Measurements from ENCODE around the gene ASCC3.

Gene ASCC3

DNA sequence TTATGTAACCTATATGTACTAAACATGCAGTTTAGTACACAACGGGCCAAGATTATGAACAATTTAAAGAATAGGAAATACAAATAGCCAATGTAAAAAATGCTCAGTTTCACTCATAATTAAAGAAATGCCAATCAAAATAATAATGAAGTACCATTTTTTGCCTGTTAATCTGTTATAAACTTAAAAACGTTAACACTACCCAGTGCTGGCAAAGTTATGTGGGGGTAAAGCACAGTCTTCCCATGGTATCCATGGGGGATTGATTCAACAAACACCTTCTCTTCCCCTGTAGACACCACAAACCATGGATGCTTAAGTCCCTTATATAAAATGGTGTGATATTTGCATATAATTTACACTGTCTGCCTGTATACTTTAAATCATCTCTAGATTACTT is 211.1 kb downstream of the ASCC3 start:
- peaks cover 0 to 20% of the 10 kb centered on the region in 2 experiments for H3K36me3 ChIP-seq (ENCODE audit: control insufficient read depth in 1 of 2, insufficient read depth in 2 of 2, low read depth in 1 of 2, low read length in 2 of 2)
- no peak overlapping the region for H3K27ac ChIP-seq (ENCODE audit: low read length, poor library complexity, severe bottlenecking)
- H2BK15ac ChIP-seq (ENCODE audit: low read depth, poor library complexity, severe bottlenecking): no peak overlapping the region
- H2AK5ac ChIP-seq (ENCODE audit: low read length, severe bottlenecking): no peak overlapping the region
- H2BK120ac ChIP-seq (ENCODE audit: low read depth, low read length): no peak overlapping the region
- no peak overlapping the region for H4K8ac ChIP-seq (ENCODE audit: low read length)
- no peak overlapping the region for H2AFZ ChIP-seq (ENCODE audit: low read depth, low read length)
- H2BK5ac ChIP-seq (ENCODE audit: low read depth, low read length, poor library complexity, severe bottlenecking): no peak overlapping the region
- H3K4me3 ChIP-seq (ENCODE audit: insufficient read depth in 1 of 2, low read depth in 1 of 2, low read length in 2 of 2): no peak overlapping the region
- H3K27me3 ChIP-seq (ENCODE audit: control insufficient read depth in 1 of 2, insufficient read depth in 1 of 2, low read length in 2 of 2): no peaks in the 10 kb centered on the region
- no peak overlapping the region for H3K18ac ChIP-seq (ENCODE audit: low read depth in 1 of 2, low read length in 2 of 2)
- H3K23ac ChIP-seq (ENCODE audit: low read length in 2 of 2): no peak overlapping the region
- no peak overlapping the region for H3K4ac ChIP-seq (ENCODE audit: low read depth in 1 of 2, low read length in 2 of 2)
- H3K9me3 ChIP-seq (ENCODE audit: control insufficient read depth, low read length): no peaks in the 10 kb centered on the region
- DNase-seq: no peak
- no peak overlapping the region for H3K9ac ChIP-seq (ENCODE audit: low read length)
- no CpG with 5 or more reads among the region's 2 CpGs for WGBS
- H3K14ac ChIP-seq (ENCODE audit: low read length in 2 of 2): no peak overlapping the region
- H3K79me1 ChIP-seq (replicated peaks; ENCODE audit: low read length, poor library complexity, severe bottlenecking): no peaks in the 10 kb centered on the region
- no peak overlapping the region for H4K91ac ChIP-seq (ENCODE audit: low read length)
- no peaks in the 10 kb centered on the region for H3K4me1 ChIP-seq (ENCODE audit: control insufficient read depth, insufficient read depth, low read depth, low read length)
- no peak overlapping the region for H2BK12ac ChIP-seq (ENCODE audit: low read length in 2 of 2)
- no peak overlapping the region for H3K4me2 ChIP-seq (ENCODE audit: low read length, poor library complexity, severe bottlenecking)

DNA sequence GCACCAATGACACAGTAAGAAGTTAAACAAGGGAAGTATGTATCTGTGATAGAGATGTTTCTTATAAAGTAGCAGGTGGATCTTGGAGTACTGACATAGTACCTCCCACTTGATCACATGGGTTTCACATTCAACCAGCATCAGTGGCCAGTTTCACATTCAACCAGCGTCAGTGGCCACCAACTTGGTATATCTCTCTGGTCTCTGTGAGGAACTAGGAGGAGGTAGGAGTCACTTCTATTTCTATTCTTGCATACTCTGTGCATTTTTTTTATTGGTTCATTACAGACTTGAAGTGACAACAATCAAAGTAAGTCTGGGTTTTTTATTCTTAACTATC is 216.1 kb downstream of the ASCC3 start:
- WGBS: 33% methylated on average over 1 of the region's 1 CpG
- no peak overlapping the region for H3K4ac ChIP-seq (ENCODE audit: low read depth in 1 of 2, low read length in 2 of 2)
- H3K23ac ChIP-seq (ENCODE audit: low read length in 2 of 2): no peak overlapping the region
- H3K18ac ChIP-seq (ENCODE audit: low read depth in 1 of 2, low read length in 2 of 2): no peak overlapping the region
- peaks cover 0 to 24% of the 10 kb centered on the region in 2 experiments for H3K36me3 ChIP-seq (ENCODE audit: control insufficient read depth in 1 of 2, insufficient read depth in 2 of 2, low read depth in 1 of 2, low read length in 2 of 2)
- no peak overlapping the region for H2AK5ac ChIP-seq (ENCODE audit: low read length, severe bottlenecking)
- H3K79me1 ChIP-seq (replicated peaks; ENCODE audit: low read length, poor library complexity, severe bottlenecking): peaks cover 4% of the 10 kb centered on the region
- DNase-seq: peak; percentile 16
- H2BK120ac ChIP-seq (ENCODE audit: low read depth, low read length): no peak overlapping the region
- no peak overlapping the region for H3K4me2 ChIP-seq (ENCODE audit: low read length, poor library complexity, severe bottlenecking)
- no peak overlapping the region for H4K8ac ChIP-seq (ENCODE audit: low read length)
- H3K4me1 ChIP-seq (ENCODE audit: control insufficient read depth, insufficient read depth, low read depth, low read length): no peaks in the 10 kb centered on the region
- no peak overlapping the region for H2BK15ac ChIP-seq (ENCODE audit: low read depth, poor library complexity, severe bottlenecking)
- no peak overlapping the region for H2BK5ac ChIP-seq (ENCODE audit: low read depth, low read length, poor library complexity, severe bottlenecking)
- no peak overlapping the region for H2AFZ ChIP-seq (ENCODE audit: low read depth, low read length)
- H2BK12ac ChIP-seq (ENCODE audit: low read length in 2 of 2): no peak overlapping the region
- H3K27ac ChIP-seq (ENCODE audit: low read length, poor library complexity, severe bottlenecking): no peak overlapping the region
- no peak overlapping the region for H3K14ac ChIP-seq (ENCODE audit: low read length in 2 of 2)
- H3K27me3 ChIP-seq (ENCODE audit: control insufficient read depth in 1 of 2, insufficient read depth in 1 of 2, low read length in 2 of 2): no peaks in the 10 kb centered on the region
- H3K9ac ChIP-seq (ENCODE audit: low read length): no peak overlapping the region
- H3K9me3 ChIP-seq (ENCODE audit: control insufficient read depth, low read length): no peaks in the 10 kb centered on the region
- no peak overlapping the region for H4K91ac ChIP-seq (ENCODE audit: low read length)
- no peak overlapping the region for H3K4me3 ChIP-seq (ENCODE audit: insufficient read depth in 1 of 2, low read depth in 1 of 2, low read length in 2 of 2)

DNA sequence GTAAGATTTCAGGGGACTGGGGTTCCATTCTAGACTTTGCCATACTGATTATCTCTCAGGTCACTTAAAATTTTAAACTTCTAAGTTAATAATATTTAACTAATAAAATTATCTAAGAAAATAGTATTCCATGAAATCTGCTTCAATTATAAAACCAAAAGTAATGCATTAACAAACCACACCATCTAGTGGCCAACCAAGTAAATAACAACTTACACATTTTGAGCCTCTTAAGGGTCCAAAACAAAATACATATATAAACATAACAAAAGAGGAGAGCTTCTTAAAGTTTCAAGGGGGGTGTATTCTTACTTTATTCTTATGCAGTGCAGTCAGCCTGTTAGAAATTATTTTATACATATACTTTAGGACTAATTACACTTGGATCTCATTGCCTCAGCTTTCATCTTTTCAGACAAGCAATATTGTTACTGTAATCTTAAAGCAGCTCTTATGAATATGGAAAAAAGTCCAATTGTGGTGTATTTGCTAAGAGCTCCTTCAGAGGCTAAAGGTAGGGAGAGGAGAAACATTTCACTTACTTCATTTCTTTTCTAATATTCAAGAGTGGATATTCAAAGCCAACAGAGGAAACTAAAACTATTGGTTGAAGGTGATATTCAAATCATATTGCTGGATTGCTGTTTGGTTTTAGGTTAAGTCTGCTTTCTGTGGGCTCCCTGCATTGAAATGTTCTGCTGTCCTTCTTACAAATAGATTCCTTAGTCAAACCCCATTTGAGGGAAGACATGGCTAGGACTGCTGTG is 216.7 kb downstream of the ASCC3 start:
- Histone ChIP-seq H3K4me1 (ENCODE audit: control insufficient read depth, insufficient read depth, low read depth, low read length) (no peaks in the 10 kb centered on the region), H3K27ac (ENCODE audit: low read length, poor library complexity, severe bottlenecking) (no peak overlapping the region), H3K4ac (ENCODE audit: low read depth in 1 of 2, low read length in 2 of 2) (no peak overlapping the region), H4K91ac (ENCODE audit: low read length) (no peak overlapping the region), H3K9ac (ENCODE audit: low read length) (peak overlapping the region; percentile 43), H3K18ac (ENCODE audit: low read depth in 1 of 2, low read length in 2 of 2) (no peak overlapping the region), H4K8ac (ENCODE audit: low read length) (no peak overlapping the region), H3K27me3 (ENCODE audit: control insufficient read depth in 1 of 2, insufficient read depth in 1 of 2, low read length in 2 of 2) (no peaks in the 10 kb centered on the region), H2BK120ac (ENCODE audit: low read depth, low read length) (no peak overlapping the region), H2BK12ac (ENCODE audit: low read length in 2 of 2) (no peak overlapping the region), H3K23ac (ENCODE audit: low read length in 2 of 2) (no peak overlapping the region), H3K4me3 (ENCODE audit: insufficient read depth in 1 of 2, low read depth in 1 of 2, low read length in 2 of 2) (no peak overlapping the region), H2AFZ (ENCODE audit: low read depth, low read length) (no peak overlapping the region), H3K9me3 (ENCODE audit: control insufficient read depth, low read length) (no peaks in the 10 kb centered on the region), H3K14ac (ENCODE audit: low read length in 2 of 2) (no peak overlapping the region), H3K4me2 (ENCODE audit: low read length, poor library complexity, severe bottlenecking) (no peak overlapping the region), H3K36me3 (ENCODE audit: control insufficient read depth in 1 of 2, insufficient read depth in 2 of 2, low read depth in 1 of 2, low read length in 2 of 2) (peaks cover 0 to 24% of the 10 kb centered on the region in 2 experiments), H2BK5ac (ENCODE audit: low read depth, low read length, poor library complexity, severe bottlenecking) (no peak overlapping the region), H3K79me1 (replicated peaks; ENCODE audit: low read length, poor library complexity, severe bottlenecking) (peaks cover 4% of the 10 kb centered on the region), H2AK5ac (ENCODE audit: low read length, severe bottlenecking) (no peak overlapping the region), H2BK15ac (ENCODE audit: low read depth, poor library complexity, severe bottlenecking) (no peak overlapping the region)
- DNase-seq: peak; percentile 49

DNA sequence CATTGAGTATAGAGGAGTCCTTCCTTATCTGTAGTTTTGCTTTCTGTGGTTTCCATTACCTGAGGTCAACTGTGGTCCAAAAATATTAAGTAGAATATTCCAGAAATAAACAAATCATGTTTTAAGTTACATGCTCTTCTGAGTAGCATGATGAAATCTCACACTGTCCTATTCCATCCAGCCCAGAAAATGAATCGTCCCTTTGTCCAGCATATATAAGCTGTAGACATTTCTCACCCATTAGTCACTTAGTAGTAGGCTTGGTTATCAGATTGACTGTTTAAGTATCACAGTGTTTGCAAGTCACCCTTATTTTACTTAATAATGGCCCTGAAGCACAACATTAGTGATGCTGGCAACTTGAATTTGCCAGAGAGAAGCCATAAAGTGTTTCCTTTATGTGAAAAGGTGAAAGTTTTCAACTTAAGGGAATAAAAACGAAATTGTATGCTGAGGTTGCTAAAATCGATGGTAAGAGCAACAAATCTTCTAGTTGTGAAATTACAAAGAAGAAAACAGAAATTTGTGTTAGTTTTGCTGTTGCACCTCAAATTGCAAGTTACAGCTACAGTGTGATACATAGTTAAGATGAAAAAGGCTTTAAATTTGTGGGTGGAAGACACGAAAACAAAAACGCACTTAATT is 217.8 kb downstream of the ASCC3 start:
- H3K14ac ChIP-seq (ENCODE audit: low read length in 2 of 2): no peak overlapping the region
- peaks cover 4% of the 10 kb centered on the region for H3K79me1 ChIP-seq (replicated peaks; ENCODE audit: low read length, poor library complexity, severe bottlenecking)
- H2BK15ac ChIP-seq (ENCODE audit: low read depth, poor library complexity, severe bottlenecking): no peak overlapping the region
- H3K27me3 ChIP-seq (ENCODE audit: control insufficient read depth in 1 of 2, insufficient read depth in 1 of 2, low read length in 2 of 2): no peaks in the 10 kb centered on the region
- no peak overlapping the region for H4K8ac ChIP-seq (ENCODE audit: low read length)
- no peak overlapping the region for H2BK12ac ChIP-seq (ENCODE audit: low read length in 2 of 2)
- H3K9ac ChIP-seq (ENCODE audit: low read length): peak overlapping the region; percentile 43
- H2BK120ac ChIP-seq (ENCODE audit: low read depth, low read length): no peak overlapping the region
- peak; percentile 88 for DNase-seq
- H3K4me3 ChIP-seq (ENCODE audit: insufficient read depth in 1 of 2, low read depth in 1 of 2, low read length in 2 of 2): no peak overlapping the region
- H3K4me1 ChIP-seq (ENCODE audit: control insufficient read depth, insufficient read depth, low read depth, low read length): no peaks in the 10 kb centered on the region
- peaks cover 0 to 24% of the 10 kb centered on the region in 2 experiments for H3K36me3 ChIP-seq (ENCODE audit: control insufficient read depth in 1 of 2, insufficient read depth in 2 of 2, low read depth in 1 of 2, low read length in 2 of 2)
- H3K4ac ChIP-seq (ENCODE audit: low read depth in 1 of 2, low read length in 2 of 2): no peak overlapping the region
- H2BK5ac ChIP-seq (ENCODE audit: low read depth, low read length, poor library complexity, severe bottlenecking): no peak overlapping the region
- no peak overlapping the region for H3K4me2 ChIP-seq (ENCODE audit: low read length, poor library complexity, severe bottlenecking)
- H3K27ac ChIP-seq (ENCODE audit: low read length, poor library complexity, severe bottlenecking): no peak overlapping the region
- H2AFZ ChIP-seq (ENCODE audit: low read depth, low read length): no peak overlapping the region
- H3K18ac ChIP-seq (ENCODE audit: low read depth in 1 of 2, low read length in 2 of 2): no peak overlapping the region
- WGBS: 51% methylated on average over 3 of the region's 5 CpGs
- H4K91ac ChIP-seq (ENCODE audit: low read length): no peak overlapping the region
- H3K23ac ChIP-seq (ENCODE audit: low read length in 2 of 2): no peak overlapping the region
- no peaks in the 10 kb centered on the region for H3K9me3 ChIP-seq (ENCODE audit: control insufficient read depth, low read length)
- no peak overlapping the region for H2AK5ac ChIP-seq (ENCODE audit: low read length, severe bottlenecking)

All from mesenchymal stem cell (in vitro differentiated cells and primary cell).